ENCODE results near the gene COQ8B.

DNA sequence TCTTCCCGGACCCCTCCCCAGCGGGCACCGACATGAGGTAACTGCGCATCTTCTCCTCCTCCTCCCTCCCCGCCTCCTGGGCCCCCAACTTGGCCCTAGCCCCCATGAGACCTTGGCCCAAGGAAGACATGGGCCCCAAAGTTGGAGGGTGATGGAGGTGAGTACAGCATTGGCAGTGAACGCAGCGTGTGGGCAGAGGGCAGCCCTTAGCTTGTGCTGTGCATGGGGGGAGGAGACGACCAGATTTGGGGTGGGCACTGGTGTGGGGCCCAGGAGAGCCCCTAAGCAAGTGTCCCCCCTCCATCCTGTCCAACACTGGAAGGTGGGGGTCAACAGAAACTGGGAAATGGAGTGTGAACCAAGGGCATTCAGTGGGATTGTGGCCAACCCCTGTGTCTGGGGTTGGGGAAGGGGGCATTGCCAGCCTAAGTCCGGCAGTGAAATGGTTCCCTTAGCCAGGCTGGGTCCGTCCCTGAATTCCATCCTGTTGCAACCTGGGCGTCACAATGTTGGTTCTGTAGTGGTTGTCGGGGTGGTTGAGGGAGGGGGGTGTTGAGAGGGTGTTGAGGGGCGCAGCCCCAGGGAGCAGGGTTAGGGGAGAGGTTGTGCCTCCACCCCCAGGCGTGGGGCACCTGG is 49.8 kb downstream of the COQ8B start:
- TF ChIP-seq GATA2 (IDR thresholded peaks at IDR 0.05; ENCODE audit: low read depth, low read length) (no peak), GATA3 (IDR thresholded peaks at IDR 0.05; ENCODE audit: low read depth, low read length) (no peak)

All from SH-SY5Y (cell line).